ENCODE data around the gene GPR155.
A peak's percentile ranks its signal among the peaks of the same experiment; 100 is the strongest.
"Not testable (repeated sequence)": the region's sequence is repeated elsewhere in the genome, so short reads cannot be mapped to it uniquely, and the experiment has no call there.

The GPR155 gene

GRCh38 chr2:174392706-174393105 lies 94.1 kb downstream of the GPR155 start:
- Histone ChIP-seq H3K9me2 (replicated peaks; ENCODE audit: low read depth, low read length) (no peaks in the 10 kb centered on the region), H3K79me2 (ENCODE audit: insufficient read depth, low read length) (peaks cover 55% of the 10 kb centered on the region), H2AFZ (ENCODE audit: low read length) (no peak overlapping the region), H3K9ac (ENCODE audit: low read depth, low read length, poor library complexity, severe bottlenecking) (no peak overlapping the region), H3K27me3 (ENCODE audit: insufficient read depth, low read length, poor library complexity, severe bottlenecking) (no peaks in the 10 kb centered on the region), H4K20me1 (ENCODE audit: insufficient read depth, low read length, poor library complexity, severe bottlenecking) (peaks cover 27% of the 10 kb centered on the region), H3K4me3 (ENCODE audit: low read length, poor library complexity, severe bottlenecking) (peak overlapping the region; percentile 47), H3K9me3 (ENCODE audit: insufficient read depth, low read depth, low read length) (no peaks in the 10 kb centered on the region), H3K4me1 (ENCODE audit: insufficient read depth, low read length, poor library complexity, severe bottlenecking) (peaks cover 32% of the 10 kb centered on the region), H3K4me2 (ENCODE audit: low read depth, low read length, poor library complexity, severe bottlenecking) (peak overlapping the region; percentile 88), H3F3A (ENCODE audit: low read depth) (no peaks in the 10 kb centered on the region), H3K36me3 (ENCODE audit: insufficient read depth, low read length) (no peaks in the 10 kb centered on the region)
- TF ChIP-seq EZH2phosphoT487 (IDR thresholded peaks at IDR 0.05; ENCODE audit: borderline replicate concordance) (no peak), CTCF (conservative IDR thresholded peaks at IDR 0.05; ENCODE audit: low read length) (no peak)

- H3F3A ChIP-seq (ENCODE audit: low read depth); H3K4me2 ChIP-seq (ENCODE audit: low read depth, low read length, poor library complexity, severe bottlenecking); H3K4me3 ChIP-seq (ENCODE audit: low read length, poor library complexity, severe bottlenecking); H3K9me2 ChIP-seq (replicated peaks; ENCODE audit: low read depth, low read length); H3K27me3 ChIP-seq (ENCODE audit: insufficient read depth, low read length, poor library complexity, severe bottlenecking); H3K9ac ChIP-seq (ENCODE audit: low read depth, low read length, poor library complexity, severe bottlenecking); H3K9me3 ChIP-seq (ENCODE audit: insufficient read depth, low read depth, low read length); H2AFZ ChIP-seq (ENCODE audit: low read length): not testable (repeated sequence)
- H3K36me3 ChIP-seq (ENCODE audit: insufficient read depth, low read length): peaks cover 14% of the 10 kb centered on the region; the same call in 1 of the 2 replicates
- H3K4me1 ChIP-seq (ENCODE audit: insufficient read depth, low read length, poor library complexity, severe bottlenecking): peaks cover 24% of the 10 kb centered on the region
- H4K20me1 ChIP-seq (ENCODE audit: insufficient read depth, low read length, poor library complexity, severe bottlenecking): peaks cover 27% of the 10 kb centered on the region
- peaks cover 54% of the 10 kb centered on the region for H3K79me2 ChIP-seq (ENCODE audit: insufficient read depth, low read length)
Measured at GRCh38 chr2:174390303-174390702, 96.5 kb downstream of the GPR155 start.

- H3K9me3 ChIP-seq (ENCODE audit: insufficient read depth, low read depth, low read length): no peaks in the 10 kb centered on the region
- H3K9ac ChIP-seq (ENCODE audit: low read depth, low read length, poor library complexity, severe bottlenecking): no peak overlapping the region
- no peak overlapping the region for H2AFZ ChIP-seq (ENCODE audit: low read length)
- peaks cover 21% of the 10 kb centered on the region; the same call in 1 of the 2 replicates for H3K36me3 ChIP-seq (ENCODE audit: insufficient read depth, low read length)
- H3F3A ChIP-seq (ENCODE audit: low read depth): no peaks in the 10 kb centered on the region
- TF ChIP-seq EZH2phosphoT487 (IDR thresholded peaks at IDR 0.05; ENCODE audit: borderline replicate concordance): no peak
- TF ChIP-seq CTCF (conservative IDR thresholded peaks at IDR 0.05; ENCODE audit: low read length): no peak
- peaks cover 21% of the 10 kb centered on the region for H3K4me1 ChIP-seq (ENCODE audit: insufficient read depth, low read length, poor library complexity, severe bottlenecking)
- H3K27me3 ChIP-seq (ENCODE audit: insufficient read depth, low read length, poor library complexity, severe bottlenecking): no peaks in the 10 kb centered on the region
- H3K79me2 ChIP-seq (ENCODE audit: insufficient read depth, low read length): peaks cover 46% of the 10 kb centered on the region
- H4K20me1 ChIP-seq (ENCODE audit: insufficient read depth, low read length, poor library complexity, severe bottlenecking): peaks cover 24% of the 10 kb centered on the region
- H3K4me3 ChIP-seq (ENCODE audit: low read length, poor library complexity, severe bottlenecking): no peak overlapping the region
- no peak overlapping the region for H3K4me2 ChIP-seq (ENCODE audit: low read depth, low read length, poor library complexity, severe bottlenecking)
- no peaks in the 10 kb centered on the region for H3K9me2 ChIP-seq (replicated peaks; ENCODE audit: low read depth, low read length)
Measured at GRCh38 chr2:174389542-174389941, 97.3 kb downstream of the GPR155 start.

GRCh38 chr2:174388706-174389105 lies 98.1 kb downstream of the GPR155 start:
- Histone ChIP-seq H4K20me1 (ENCODE audit: insufficient read depth, low read length, poor library complexity, severe bottlenecking) (peaks cover 15% of the 10 kb centered on the region), H3K79me2 (ENCODE audit: insufficient read depth, low read length) (peaks cover 43% of the 10 kb centered on the region)
- H2AFZ ChIP-seq (ENCODE audit: low read length): not testable (repeated sequence)

More at GRCh38 chr2:174388706-174389105, 98.1 kb downstream of the GPR155 start:
- not testable (repeated sequence) for H3K9ac ChIP-seq (ENCODE audit: low read depth, low read length, poor library complexity, severe bottlenecking); H3K27me3 ChIP-seq (ENCODE audit: insufficient read depth, low read length, poor library complexity, severe bottlenecking); H3K9me3 ChIP-seq (ENCODE audit: insufficient read depth, low read depth, low read length); H3K9me2 ChIP-seq (replicated peaks; ENCODE audit: low read depth, low read length); H3F3A ChIP-seq (ENCODE audit: low read depth); H3K4me3 ChIP-seq (ENCODE audit: low read length, poor library complexity, severe bottlenecking); H3K4me2 ChIP-seq (ENCODE audit: low read depth, low read length, poor library complexity, severe bottlenecking)
- Histone ChIP-seq H3K36me3 (ENCODE audit: insufficient read depth, low read length) (peaks cover 27% of the 10 kb centered on the region; the same call in 1 of the 2 replicates), H3K4me1 (ENCODE audit: insufficient read depth, low read length, poor library complexity, severe bottlenecking) (peaks cover 12% of the 10 kb centered on the region)

Data from Loucy (cell line).